ENCODE measurements around the gene GGA2.
"Not testable (repeated sequence)": the region's sequence is repeated elsewhere in the genome, so short reads cannot be mapped to it uniquely, and the experiment has no call there.

GRCh38 chr16:23437542-23437941 is 72.8 kb downstream of the GGA2 start:
- TF ChIP-seq CTCF (conservative IDR thresholded peaks at IDR 0.05); EZH2 (IDR thresholded peaks at IDR 0.05; ENCODE audit: low read depth): not testable (repeated sequence)
